Tibial nerve (tissue), 4 donors: ENCODE measurements around the gene C2orf78.

ENCODE experiments used
- CTCF ChIP-seq, 5 experiments: fragments of 200-600 bp in 3 of 5; fragments of 450-650 bp in 2 of 5; sonication (generic) in 3 of 5; IDR thresholded peaks; one replicate each; pipeline ENCODE4 v1.5.1; 2016 to 2019; ENCODE audit warnings: antibody characterized with exemption in 5 of 5, mild to moderate bottlenecking in 3 of 5, moderate library complexity in 2 of 5
- EP300 ChIP-seq, 2 donors: sonication (generic); formaldehyde crosslinking; IDR thresholded peaks; one replicate each; pipeline ENCODE4 v1.6.1; 2017; ENCODE audit warnings: antibody characterized with exemption in 2 of 2, mild to moderate bottlenecking in 1 of 2
- POLR2A ChIP-seq, 2 donors: fragments of 450-650 bp; IDR thresholded peaks; one replicate each; pipeline ENCODE4 v1.6.1; 2017; ENCODE audit warnings: antibody characterized with exemption in 2 of 2, mild to moderate bottlenecking in 2 of 2, moderate library complexity in 2 of 2

DNA sequence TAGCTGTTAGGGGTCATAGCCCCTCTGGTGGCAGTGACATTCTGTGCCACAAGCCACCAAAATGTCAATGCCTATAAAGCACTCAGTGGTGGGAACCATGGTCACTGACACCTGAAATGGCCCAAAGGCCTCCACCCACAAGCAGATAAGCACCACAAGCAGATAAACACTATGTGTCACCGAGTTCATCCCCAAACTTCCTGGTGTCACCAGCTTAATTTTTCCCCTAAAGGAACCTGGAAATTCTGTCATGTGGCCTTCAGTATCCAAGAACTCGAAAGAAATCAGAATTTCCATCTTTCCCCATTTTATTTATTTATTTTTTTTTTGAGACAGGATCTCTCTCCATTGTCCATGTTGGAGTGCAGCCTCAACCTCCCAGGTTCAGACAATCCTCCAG is 43.2 kb upstream of the C2orf78 start:
- TF ChIP-seq CTCF (IDR thresholded peaks at IDR 0.05) (no peak), POLR2A (IDR thresholded peaks at IDR 0.05) (no peak), EP300 (IDR thresholded peaks at IDR 0.05) (no peak)
